Stimulated activated CD4-positive, alpha-beta T cell treated with anti-CD3 and anti-CD28 coated beads, TNF-alpha, amount 100 ng/mL, for 24 hours (primary cell): Measurements from ENCODE around the gene FCN2.
"Not testable (repeated sequence)": the region's sequence is repeated elsewhere in the genome, so short reads cannot be mapped to it uniquely, and the experiment has no call there.

Source experiments
- DNase-seq, 3 experiments: peaks; one replicate each; pipeline ENCODE4 v3.0.0-alpha.2; 2020; ENCODE audit warnings: low read depth in 3 of 3

The FCN2 gene

DNA sequence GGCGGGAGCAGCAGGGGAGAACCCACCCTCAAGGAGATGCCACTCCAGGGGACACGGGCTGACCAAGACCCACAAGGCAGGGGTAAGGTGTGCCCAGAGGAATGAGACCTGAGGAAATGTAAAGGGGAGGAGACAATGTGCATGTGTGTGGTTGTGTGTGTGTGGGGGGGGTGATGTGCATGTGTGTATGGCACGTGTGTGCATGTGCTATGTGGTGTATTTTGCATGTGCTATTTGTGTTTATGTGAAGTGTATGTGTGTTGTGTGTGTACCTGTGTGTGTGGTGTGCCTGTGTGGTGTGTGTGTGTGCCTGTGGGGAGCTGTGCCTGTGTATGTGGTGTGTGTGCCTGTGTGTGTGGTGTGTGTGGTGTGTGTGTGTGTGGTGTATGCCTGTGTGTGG lies 33.5 kb upstream of the FCN2 start:
- DNase-seq: no peak

- DNase-seq: no peak
These were observed 32.7 kb upstream of the FCN2 start for GRCh38 chr9:134847752-134848432.

DNA sequence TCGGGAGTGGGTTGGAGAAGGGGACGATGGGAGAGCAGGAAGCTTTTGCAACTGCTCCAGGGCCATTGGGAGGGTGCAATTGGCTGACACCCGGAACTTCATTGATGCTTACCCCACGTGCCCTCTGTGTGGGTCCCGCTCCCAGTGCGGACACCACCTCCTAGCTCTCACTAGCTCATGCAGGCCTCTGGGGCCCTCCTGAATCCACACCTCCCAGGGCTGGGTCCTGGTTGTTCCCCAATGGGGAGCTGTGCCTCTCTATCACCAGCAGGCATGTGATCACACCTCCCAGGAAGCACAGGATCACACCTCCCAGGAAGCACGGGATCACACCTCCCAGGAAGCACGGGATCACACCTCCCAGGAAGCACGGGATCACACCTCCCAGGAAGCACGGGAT lies 32.1 kb upstream of the FCN2 start:
- DNase-seq: no peak

- DNase-seq: no peak
These were observed 30.0 kb upstream of the FCN2 start for GRCh38 chr9:134850611-134851010.

GRCh38 chr9:134851020-134851419 lies 29.6 kb upstream of the FCN2 start:
- no peak for DNase-seq

- no peak for DNase-seq
These were observed 27.5 kb upstream of the FCN2 start for GRCh38 chr9:134852906-134853654.

DNA sequence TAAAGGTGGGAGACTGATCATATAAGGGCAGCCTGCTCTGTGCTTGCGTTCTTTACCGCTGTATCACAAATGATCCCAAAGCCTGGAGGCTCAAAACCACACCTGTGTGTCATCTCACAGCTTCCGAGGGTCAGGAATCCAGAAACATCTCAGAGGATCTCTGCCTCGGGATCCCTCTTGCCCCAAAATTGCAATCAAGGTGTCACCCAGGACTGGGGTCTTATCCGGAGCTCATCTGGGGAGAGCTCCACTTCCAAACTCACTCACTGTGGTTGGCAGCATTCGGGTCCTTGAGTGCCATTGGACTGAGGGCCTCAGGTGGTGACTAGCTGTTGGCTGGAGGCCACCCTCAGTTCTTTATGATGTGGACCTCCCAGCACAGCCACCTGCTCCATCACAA lies 26.7 kb upstream of the FCN2 start:
- DNase-seq: no peak

DNA sequence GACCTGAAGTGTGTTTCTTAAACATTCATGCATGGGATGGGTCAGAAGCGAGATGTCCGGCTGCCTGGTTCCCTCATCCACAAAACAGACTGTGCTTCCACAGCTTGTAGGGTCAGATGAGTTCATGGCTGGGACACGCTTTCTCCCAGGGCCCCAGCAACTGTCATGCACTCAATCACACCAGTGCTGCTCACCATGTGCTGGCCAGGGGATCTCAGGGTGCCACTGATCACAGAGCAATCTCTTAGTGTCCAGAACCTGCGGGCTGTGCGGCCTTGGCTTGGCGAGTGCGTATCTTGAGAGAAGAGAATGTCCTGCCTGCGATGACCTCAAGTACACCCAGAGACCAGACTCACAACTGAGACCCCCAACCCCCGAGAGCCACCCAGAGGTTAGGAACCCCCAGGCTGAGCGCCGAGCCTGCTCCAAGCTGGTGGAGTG lies 26.0 kb upstream of the FCN2 start:
- no peak for DNase-seq

- DNase-seq: no peak
These were observed 25.2 kb upstream of the FCN2 start for GRCh38 chr9:134855231-134855899.

- no peak for DNase-seq
These were observed 24.7 kb upstream of the FCN2 start for GRCh38 chr9:134855900-134856377.

- DNase-seq: not testable (repeated sequence)
These were observed 23.2 kb upstream of the FCN2 start for GRCh38 chr9:134857451-134857850.

DNA sequence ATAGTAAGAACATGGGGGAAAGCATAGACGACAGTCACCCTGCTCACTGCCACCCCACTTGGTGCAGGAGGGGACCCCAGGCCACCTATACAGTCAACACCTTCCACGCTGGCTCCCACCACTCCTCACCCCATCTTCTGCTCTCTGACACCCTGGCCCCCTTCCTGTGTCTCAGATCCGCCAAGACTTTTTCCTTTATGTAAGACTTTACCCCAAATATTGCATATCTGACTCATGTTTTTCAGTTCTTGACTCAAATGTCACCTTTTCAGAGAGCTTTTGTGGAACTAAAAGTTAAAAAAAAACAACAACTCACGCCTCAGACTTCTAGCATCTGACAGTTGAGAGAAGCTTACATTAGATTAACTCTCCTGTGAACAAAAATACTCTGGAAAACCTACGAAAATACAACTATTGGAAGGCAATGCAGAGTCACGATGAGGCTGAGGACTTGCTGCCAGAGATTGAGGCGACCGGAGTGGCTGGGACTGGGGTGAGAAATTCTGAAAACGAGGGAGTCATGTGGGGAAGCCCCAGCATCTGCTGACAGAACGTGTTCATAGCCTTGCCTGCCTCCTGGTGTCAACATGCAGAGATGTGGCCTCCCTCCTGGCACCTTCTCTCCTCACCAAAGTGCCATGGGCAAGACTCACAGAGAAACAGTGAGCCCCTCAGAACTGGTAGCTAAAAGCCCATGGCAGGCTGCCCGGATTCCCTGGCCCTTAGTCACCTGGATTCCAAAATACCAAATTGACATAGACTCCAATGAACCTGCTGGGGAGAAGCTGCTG lies 22.4 kb upstream of the FCN2 start:
- peak in 2 of 3 experiments; percentile 4 to 44 for DNase-seq

- no peak for DNase-seq
These were observed 20.1 kb upstream of the FCN2 start for GRCh38 chr9:134860510-134860909.

DNA sequence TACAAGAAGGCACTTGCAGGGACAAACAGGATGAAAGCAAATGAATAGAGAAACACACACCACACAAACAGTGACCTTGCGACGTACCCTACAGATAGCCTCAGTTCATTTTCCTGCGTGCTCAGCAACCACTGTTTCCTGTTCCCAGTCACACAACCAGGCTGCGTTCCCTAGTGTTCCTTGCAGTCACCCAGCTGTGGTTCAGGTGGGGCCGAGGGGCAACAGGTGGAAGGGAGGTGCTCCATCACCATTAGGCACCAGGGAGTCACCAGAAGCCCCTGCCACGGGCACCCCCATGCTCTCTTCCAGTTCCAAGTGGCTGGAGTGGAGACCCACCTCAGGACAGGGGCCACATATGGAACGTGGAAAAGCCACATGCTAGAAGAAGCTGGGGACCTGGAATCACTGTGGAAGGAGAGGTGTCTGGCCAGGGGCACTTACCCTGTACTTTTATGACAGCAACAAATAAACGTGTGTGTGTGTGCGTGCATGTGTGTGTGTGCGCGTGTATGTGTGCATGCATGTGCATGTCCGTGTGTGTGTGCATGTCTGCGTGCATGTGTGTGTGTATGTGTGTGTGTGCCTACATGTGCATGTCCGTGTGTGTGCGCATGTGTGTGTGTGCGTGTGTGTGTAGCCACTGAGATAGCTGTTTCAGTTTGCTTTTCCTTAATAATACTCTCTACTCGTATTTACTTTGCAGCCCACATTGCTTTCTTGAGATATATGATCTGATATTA lies 18.8 kb upstream of the FCN2 start:
- no peak for DNase-seq

GRCh38 chr9:134863306-134863902 lies 17.2 kb upstream of the FCN2 start:
- DNase-seq: no peak

GRCh38 chr9:134863941-134864820 lies 16.4 kb upstream of the FCN2 start:
- no peak for DNase-seq

GRCh38 chr9:134864821-134865190 lies 15.8 kb upstream of the FCN2 start:
- DNase-seq: no peak

- no peak for DNase-seq
These were observed 12.5 kb upstream of the FCN2 start for GRCh38 chr9:134867917-134868750.
